GM12891 (cell line): Measurements from ENCODE around the gene IFT27.

Experiments used
- POLR2A ChIP-seq: IDR thresholded peaks from 2 replicates; pipeline ENCODE4 v1.6.1; 2011; ENCODE audit warnings: low read depth, low read length, control low read depth
- POLR2AphosphoS5 ChIP-seq: IDR thresholded peaks from 2 replicates; pipeline ENCODE4 v1.6.1; 2011; ENCODE audit warnings: low read depth, low read length, control low read depth
- POU2F2 ChIP-seq: IDR thresholded peaks from 2 replicates; pipeline ENCODE4 v1.6.1; 2011; ENCODE audit warnings: low read depth, mild to moderate bottlenecking, control low read depth, low read length, moderate library complexity
- SPI1 ChIP-seq: IDR thresholded peaks from 2 replicates; pipeline ENCODE4 v1.6.1; 2011; ENCODE audit warnings: low read depth, low read length, control low read depth
- TAF1 ChIP-seq: IDR thresholded peaks from 2 replicates; pipeline ENCODE4 v1.6.1; 2011; ENCODE audit warnings: low read depth, low read length, control low read depth

- TF ChIP-seq TAF1, result no peak
- TF ChIP-seq POLR2AphosphoS5, result no peak
- TF ChIP-seq POLR2A, result no peak
- no peak for TF ChIP-seq POU2F2
- TF ChIP-seq SPI1, result no peak
Observed at GRCh38 chr22:36715647-36716046, 60.3 kb downstream of the IFT27 start.
